ENCODE measurements around the gene LRP8.

LRP8 gene

DNA sequence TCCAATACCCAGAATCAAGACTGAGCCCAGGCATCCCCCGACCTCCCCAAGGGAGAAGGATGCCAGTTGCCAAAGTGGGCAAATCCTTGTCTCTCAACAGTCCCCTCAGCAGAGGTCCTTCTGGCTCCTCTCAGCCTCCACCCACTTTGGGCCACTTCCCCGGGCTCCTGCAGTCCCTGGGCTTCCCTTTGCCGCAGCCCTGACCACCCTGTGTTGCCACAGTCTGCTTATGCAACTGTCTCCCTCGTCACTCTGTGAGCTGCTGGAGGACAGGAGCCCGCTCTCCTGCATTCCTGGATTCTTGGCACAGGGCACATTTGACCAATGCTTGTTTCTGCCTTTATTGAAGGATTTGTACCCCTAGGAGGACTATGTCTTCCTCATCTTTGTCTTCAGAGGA is 2.9 kb upstream of the LRP8 start:
- in situ Hi-C loops (cut with HindIII; ENCODE audit: low sequenced_read_pairs), result no loop called here

DNA sequence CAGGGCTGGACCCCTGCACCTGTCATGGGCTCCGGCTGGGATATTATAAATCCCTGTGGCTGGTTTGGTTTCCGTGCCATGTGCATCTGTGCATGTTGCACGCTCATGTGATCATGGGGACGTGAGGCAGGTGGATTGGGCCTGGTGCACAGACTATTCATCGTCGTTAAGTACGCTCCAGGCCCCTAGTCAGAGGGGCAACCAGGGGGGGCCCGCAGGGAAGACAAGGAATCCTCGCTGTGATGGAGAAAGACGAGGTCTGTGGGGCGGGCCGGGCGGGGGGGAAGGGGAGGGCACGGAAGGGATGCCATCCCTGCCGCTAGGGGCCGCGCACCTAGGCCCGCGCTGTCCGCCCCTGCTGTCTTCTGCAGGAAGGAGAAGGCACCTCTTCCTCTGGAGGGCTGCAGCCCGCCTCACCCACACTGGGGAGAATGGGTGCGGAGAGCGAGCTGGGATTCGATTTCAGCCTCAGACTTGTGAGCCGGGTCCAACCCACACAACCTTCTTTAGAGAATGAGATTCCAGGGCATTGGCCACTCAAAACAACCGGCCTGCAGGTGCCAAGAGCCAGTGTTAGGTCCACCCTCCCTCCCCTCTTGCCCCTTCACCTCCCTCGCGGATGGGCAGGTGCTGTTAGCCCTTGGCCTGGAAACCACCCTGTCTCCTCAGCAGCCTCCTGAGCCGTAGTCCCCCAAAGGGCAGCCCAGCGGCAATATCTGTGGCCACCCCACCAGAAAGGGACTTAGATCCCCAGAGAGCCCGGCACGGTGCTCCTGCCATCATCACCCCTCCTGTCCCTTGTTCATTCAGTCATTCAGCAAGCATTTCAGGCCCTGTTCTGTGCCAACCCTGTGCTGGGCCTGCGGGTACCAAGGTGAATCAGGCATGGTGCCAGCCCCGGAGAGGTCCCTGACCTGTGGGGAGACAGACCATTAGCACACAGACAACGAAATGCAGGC is 950 bp upstream of the LRP8 start:
- no peak overlapping the region for H3K4me3 ChIP-seq (ENCODE audit: low read depth, low read length)
- TF ChIP-seq, protein P1, sequence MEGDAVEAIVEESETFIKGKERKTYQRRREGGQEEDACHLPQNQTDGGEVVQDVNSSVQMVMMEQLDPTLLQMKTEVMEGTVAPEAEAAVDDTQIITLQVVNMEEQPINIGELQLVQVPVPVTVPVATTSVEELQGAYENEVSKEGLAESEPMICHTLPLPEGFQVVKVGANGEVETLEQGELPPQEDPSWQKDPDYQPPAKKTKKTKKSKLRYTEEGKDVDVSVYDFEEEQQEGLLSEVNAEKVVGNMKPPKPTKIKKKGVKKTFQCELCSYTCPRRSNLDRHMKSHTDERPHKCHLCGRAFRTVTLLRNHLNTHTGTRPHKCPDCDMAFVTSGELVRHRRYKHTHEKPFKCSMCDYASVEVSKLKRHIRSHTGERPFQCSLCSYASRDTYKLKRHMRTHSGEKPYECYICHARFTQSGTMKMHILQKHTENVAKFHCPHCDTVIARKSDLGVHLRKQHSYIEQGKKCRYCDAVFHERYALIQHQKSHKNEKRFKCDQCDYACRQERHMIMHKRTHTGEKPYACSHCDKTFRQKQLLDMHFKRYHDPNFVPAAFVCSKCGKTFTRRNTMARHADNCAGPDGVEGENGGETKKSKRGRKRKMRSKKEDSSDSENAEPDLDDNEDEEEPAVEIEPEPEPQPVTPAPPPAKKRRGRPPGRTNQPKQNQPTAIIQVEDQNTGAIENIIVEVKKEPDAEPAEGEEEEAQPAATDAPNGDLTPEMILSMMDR (IDR thresholded peaks at IDR 0.05; ENCODE audit: low read depth, low read length, missing control alignments), result no peak
- DNase-seq (ENCODE audit: low read depth), result no peak
- in situ Hi-C loops (cut with HindIII; ENCODE audit: low sequenced_read_pairs), result no loop called here

More for the DNA sequence above, 2.9 kb upstream of the LRP8 start:
- TF ChIP-seq, protein P1 (IDR thresholded peaks at IDR 0.05; ENCODE audit: low read depth, low read length, missing control alignments), result no peak
- no peak for DNase-seq (ENCODE audit: low read depth)
- H3K4me3 ChIP-seq (ENCODE audit: low read depth, low read length), result no peak overlapping the region

DNA sequence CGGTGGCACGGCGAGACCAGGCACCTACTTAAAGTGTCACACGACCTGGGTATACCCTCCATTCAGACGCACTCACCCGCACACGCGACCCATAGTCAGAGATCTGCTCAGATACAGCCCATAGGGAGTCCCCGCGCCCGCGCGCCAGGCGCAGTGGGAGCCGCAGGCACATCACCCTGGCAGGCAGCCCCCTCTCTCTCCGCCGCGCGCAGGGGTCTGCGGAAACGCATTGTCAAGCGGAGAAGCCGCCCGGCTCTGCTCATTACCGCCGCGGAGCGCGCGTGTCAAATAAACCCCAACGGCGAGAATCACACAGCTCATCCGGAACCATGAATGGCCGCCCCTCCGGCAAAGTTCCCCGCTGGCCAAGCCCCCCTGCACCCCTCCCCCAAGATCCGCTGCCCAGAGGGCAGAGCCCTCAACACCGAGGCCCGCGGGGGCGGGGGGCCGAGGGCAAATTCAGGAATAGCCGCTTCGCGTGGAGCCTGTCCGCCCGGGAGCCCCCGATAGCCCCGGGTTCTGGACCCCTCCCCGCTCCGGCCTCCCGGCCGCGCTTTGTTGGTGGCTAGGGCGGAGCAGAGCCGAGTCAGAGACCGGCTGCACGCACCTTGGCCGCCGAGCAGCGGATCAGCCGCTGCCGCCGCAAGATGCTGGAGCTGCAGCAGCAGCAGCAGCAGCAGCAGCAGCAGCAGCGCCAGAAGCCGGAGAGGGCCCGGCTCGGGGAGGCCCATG is 522 bp downstream of the LRP8 start:
- TF ChIP-seq, protein P1 (IDR thresholded peaks at IDR 0.05; ENCODE audit: low read depth, low read length, missing control alignments), result no peak
- in situ Hi-C loops (cut with HindIII; ENCODE audit: low sequenced_read_pairs), result no loop called here
- peak overlapping the region; percentile 66 for H3K4me3 ChIP-seq (ENCODE audit: low read depth, low read length)
- no peak for DNase-seq (ENCODE audit: low read depth)

DNA sequence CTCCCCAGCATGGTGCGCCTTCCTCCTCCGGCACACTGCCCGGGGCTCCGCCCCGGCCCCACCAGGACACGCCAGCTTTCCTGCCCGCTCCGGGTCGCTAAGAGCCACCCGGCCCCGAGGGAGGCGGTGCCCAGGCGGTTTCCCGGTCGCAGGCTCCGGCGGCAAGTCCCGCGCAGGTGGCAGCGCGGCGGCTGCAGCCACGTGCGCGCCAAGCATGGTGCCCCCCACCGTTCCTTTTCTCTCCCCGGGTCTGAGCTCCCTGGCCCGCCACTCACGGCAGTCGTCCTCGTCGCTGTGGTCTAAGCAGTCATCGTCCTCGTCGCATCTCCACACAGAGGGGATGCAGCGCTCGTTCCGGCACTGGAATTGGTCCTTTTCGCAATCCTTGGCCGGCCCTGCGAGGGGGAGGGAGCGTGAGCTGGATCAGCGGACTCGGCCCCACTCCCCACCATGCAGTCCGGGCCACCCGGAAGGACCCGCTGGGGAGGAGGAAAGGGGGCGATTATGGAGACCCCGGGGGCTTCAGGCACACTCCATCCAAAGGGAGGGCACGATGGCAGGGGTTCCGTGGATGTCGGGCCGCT is 1.2 kb downstream of the LRP8 start:
- no peak for DNase-seq (ENCODE audit: low read depth)
- TF ChIP-seq, protein P1 (IDR thresholded peaks at IDR 0.05; ENCODE audit: low read depth, low read length, missing control alignments), result no peak
- in situ Hi-C loops (cut with HindIII; ENCODE audit: low sequenced_read_pairs), result no loop called here
- peak overlapping the region; percentile 66 for H3K4me3 ChIP-seq (ENCODE audit: low read depth, low read length)

DNA sequence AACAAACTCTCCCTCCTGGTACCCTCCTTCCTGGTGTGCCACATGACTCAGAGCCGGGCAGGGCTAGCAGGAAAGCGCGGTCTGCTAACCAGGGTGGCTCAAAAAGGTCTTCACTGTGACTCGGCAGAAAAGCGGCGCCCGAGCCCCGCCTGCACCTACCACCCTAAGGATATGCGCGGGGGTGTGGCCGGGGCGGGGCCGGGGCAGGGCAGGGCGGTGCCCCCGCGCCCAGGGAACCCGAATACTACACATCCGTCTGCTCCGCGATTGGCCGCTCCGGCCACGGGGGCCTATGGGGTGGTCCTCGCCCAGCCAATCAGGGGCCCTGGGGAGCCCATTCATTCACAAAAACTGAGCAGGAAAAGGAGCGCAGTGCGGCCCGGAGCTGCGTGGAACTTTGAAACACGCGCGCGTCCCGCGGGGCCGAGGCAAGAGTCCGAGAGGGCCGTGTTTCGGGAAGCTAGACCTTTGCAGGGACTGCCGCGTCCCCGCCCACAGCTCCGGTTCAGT is 1.7 kb downstream of the LRP8 start:
- peak overlapping the region; percentile 66 for H3K4me3 ChIP-seq (ENCODE audit: low read depth, low read length)
- in situ Hi-C loops (cut with HindIII; ENCODE audit: low sequenced_read_pairs), result no loop called here
- peak; percentile 33 for DNase-seq (ENCODE audit: low read depth)
- TF ChIP-seq, protein P1 (IDR thresholded peaks at IDR 0.05; ENCODE audit: low read depth, low read length, missing control alignments), result no peak

Measured in astrocyte of the cerebellum (primary cell).